Chondrocyte (in vitro differentiated cells): ENCODE data around the gene GLE1. TPM values are rescaled to one million over a fixed set of nuclear protein-coding genes. Genes with fewer than 3 reads are reported as not detected.
A peak's percentile ranks its signal among the peaks of the same experiment; 100 is the strongest.

ENCODE experiments used
- DNase-seq: peaks from one replicate; pipeline ENCODE4 v3.0.0; 2021; ENCODE audit warnings: mixed read lengths, low spot score
- H3K27ac Mint-ChIP-seq: one replicate; pipeline ENCODE4 v1.8.0; 2021; ENCODE audit warnings: mild to moderate bottlenecking, moderate library complexity, mixed read lengths; ENCODE audit not compliant: unreplicated experiment
- H3K27me3 Mint-ChIP-seq: 2 replicates; pipeline ENCODE4 v1.8.0; 2021; ENCODE audit warnings: low read depth, mixed read lengths
- H3K36me3 Mint-ChIP-seq: 2 replicates; pipeline ENCODE4 v1.8.0; 2021; ENCODE audit warnings: low read depth, mixed read lengths
- H3K4me1 Mint-ChIP-seq: 2 replicates; pipeline ENCODE4 v1.8.0; 2021; ENCODE audit warnings: low read depth, mild to moderate bottlenecking, mixed read lengths
- H3K4me3 Mint-ChIP-seq: one replicate; pipeline ENCODE4 v1.8.0; 2021; ENCODE audit warnings: mild to moderate bottlenecking, moderate library complexity, mixed read lengths; ENCODE audit not compliant: unreplicated experiment
- H3K9me3 Mint-ChIP-seq: 2 replicates; pipeline ENCODE4 v1.8.0; 2021; ENCODE audit warnings: low read depth, mixed read lengths
- CTCF ChIP-seq: fragments of 200-600 bp; sonication (generic); IDR thresholded peaks from 2 replicates; pipeline ENCODE4 v1.5.0; 2021; ENCODE audit warnings: antibody characterized with exemption, mild to moderate bottlenecking, moderate library complexity
- total RNA-seq: library from RNA; stranded (reverse); gene quantifications from 3 replicates; pipeline ENCODE4 v1.2.1, GENCODE V29; 2021

Gene GLE1
- total RNA-seq, 1 donor from 2014 or later: 12.3 TPM

- DNase-seq: no peak
- no peak overlapping the region for H3K4me3 Mint-ChIP-seq
- no peak overlapping the region for H3K27ac Mint-ChIP-seq
- no peaks in the 10 kb centered on the region for H3K27me3 Mint-ChIP-seq
- H3K4me1 Mint-ChIP-seq: no peaks in the 10 kb centered on the region
- no peak for TF ChIP-seq CTCF
- no peaks in the 10 kb centered on the region for H3K9me3 Mint-ChIP-seq
- peaks cover 65% of the 10 kb centered on the region for H3K36me3 Mint-ChIP-seq
Observed at GRCh38 chr9:128587453-128587852, 82.9 kb downstream of the GLE1 start.

- H3K36me3 Mint-ChIP-seq: peaks cover 60% of the 10 kb centered on the region
- H3K4me3 Mint-ChIP-seq: no peak overlapping the region
- H3K9me3 Mint-ChIP-seq: no peaks in the 10 kb centered on the region
- no peaks in the 10 kb centered on the region for H3K4me1 Mint-ChIP-seq
- no peak for DNase-seq
- no peaks in the 10 kb centered on the region for H3K27me3 Mint-ChIP-seq
- peak overlapping the region; percentile 12 for H3K27ac Mint-ChIP-seq
- TF ChIP-seq CTCF: no peak
Observed at GRCh38 chr9:128588581-128589233, 84.2 kb downstream of the GLE1 start.

Other genes starting within 250 kb of the GLE1 start
- 201 to 243 TPM (median 210 TPM) in 3 replicates for gene GOLGA2, start 228.7 kb upstream of the GLE1 start, total RNA-seq
- gene SWI5, start 228.4 kb upstream of the GLE1 start, total RNA-seq: 29.4 to 33.7 TPM (median 31.7 TPM) in 3 replicates
- gene TRUB2, start 182.3 kb upstream of the GLE1 start, total RNA-seq: 19.8 to 22.2 TPM (median 20.8 TPM) in 3 replicates
- 19.7 to 37.5 TPM (median 24.5 TPM) in 3 replicates for gene COQ4, start 181.9 kb upstream of the GLE1 start, total RNA-seq
- 38.4 to 42.1 TPM (median 41.7 TPM) in 3 replicates for gene SLC27A4, start 164.2 kb upstream of the GLE1 start, total RNA-seq
- 50.5 to 60.6 TPM (median 57.6 TPM) in 3 replicates for gene URM1, start 133.3 kb upstream of the GLE1 start, total RNA-seq
- 217 to 282 TPM (median 280 TPM) in 3 replicates for gene CERCAM, start 83.9 kb upstream of the GLE1 start, total RNA-seq
- 25.6 to 34.1 TPM (median 28.7 TPM) in 3 replicates for gene ODF2, start 48.7 kb upstream of the GLE1 start, total RNA-seq
- 376 to 419 TPM (median 378 TPM) in 3 replicates for gene SPTAN1, start 47.9 kb downstream of the GLE1 start, total RNA-seq
- 23.4 to 41.0 TPM (median 24.0 TPM) in 3 replicates for gene DYNC2I2, start 152.1 kb downstream of the GLE1 start, total RNA-seq
- 235 to 266 TPM (median 255 TPM) in 3 replicates for gene SET, start 184.5 kb downstream of the GLE1 start, total RNA-seq
- 3.1 to 4.2 TPM (median 4.2 TPM) in 3 replicates for gene PKN3, start 197.8 kb downstream of the GLE1 start, total RNA-seq
- gene ZDHHC12, start 219.4 kb downstream of the GLE1 start, total RNA-seq: 23.6 to 24.7 TPM (median 24.3 TPM) in 3 replicates